Measurements from ENCODE around the gene ZNF207. TPM values are rescaled to one million over a fixed set of nuclear protein-coding genes. Genes with fewer than 3 reads are reported as not detected.

Gene ZNF207
- total RNA-seq (2014; rRNA removed; shearing (Covaris generic)) = 114 and 121 TPM in 2 replicates

GRCh38 chr17:32349854-32350665 lies at the start of gene ZNF207:
Gene ZNF207, plus strand, starts transcription at chr17:32350157. Its CDS starts 129 bp downstream, at chr17:32350286.

GRCh38 chr17:32341857-32342602 lies 7.9 kb upstream of the ZNF207 start, which contains the start of gene C17orf75:
Gene C17orf75, minus strand, starts transcription at chr17:32342173. Its CDS starts 34 bp downstream, at chr17:32342139.

Small RNA genes within 50 kb of the gene (small RNA-seq; reads per million reads assigned to genes)
- gene AC005899.6 = not detected

Other genes starting within 250 kb of the ZNF207 start
- gene RHOT1, start 207.7 kb upstream of the ZNF207 start, total RNA-seq (2014; rRNA removed; shearing (Covaris generic)) = 22.8 and 25.0 TPM in 2 replicates
- gene RHBDL3, start 84.3 kb upstream of the ZNF207 start, total RNA-seq (2014; rRNA removed; shearing (Covaris generic)) = 0.27 and 0.34 TPM in 2 replicates
- gene C17orf75, start 8.0 kb upstream of the ZNF207 start, total RNA-seq (2014; rRNA removed; shearing (Covaris generic)) = 45.4 and 63.0 TPM in 2 replicates
- 102 and 134 TPM in 2 replicates for gene PSMD11, start 94.4 kb downstream of the ZNF207 start, total RNA-seq (2014; rRNA removed; shearing (Covaris generic))
- gene CDK5R1, start 136.8 kb downstream of the ZNF207 start, total RNA-seq (2014; rRNA removed; shearing (Covaris generic)) = 5.0 and 5.1 TPM in 2 replicates

Measured in A375 (cell line).